ENCODE data around the gene MAN2A1. TPM values are rescaled to one million over a fixed set of nuclear protein-coding genes. Genes with fewer than 3 reads are reported as not detected.
"Not testable (repeated sequence)": the region's sequence is repeated elsewhere in the genome, so short reads cannot be mapped to it uniquely, and the experiment has no call there.

The MAN2A1 gene
- total and polyA plus RNA-seq, 12 donors = 11.7 to 123 (median 83.2) TPM

GRCh38 chr5:109756543-109757185, 66.9 kb downstream of the MAN2A1 start:
- intact Hi-C loops (cut with DNase I) = no loop called here
- 77 to 88% (median 83%) methylated on average over 6 of the region's 6 CpGs for WGBS, 4 donors

GRCh38 chr5:109757490-109757889, 67.8 kb downstream of the MAN2A1 start:
- DNase-seq = no peak
- Histone ChIP-seq H3K27ac (no peak overlapping the region), H3K27me3 (no peaks in the 10 kb centered on the region), H3K36me3 (replicated peaks in 1 of 2) (no peaks in the 10 kb centered on the region), H3K9me3 (replicated peaks in 1 of 3) (no peaks in the 10 kb centered on the region), H3K4me3 (no peak overlapping the region), H3K4me1 (replicated peaks in 1 of 2) (peaks cover 0 to 10% of the 10 kb centered on the region in 2 donors)
- intact Hi-C loops (cut with DNase I) = no loop called here
- TF ChIP-seq CTCF (IDR thresholded peaks at IDR 0.05) = no peak
- TF ChIP-seq POLR2A (IDR thresholded peaks at IDR 0.05) = no peak

More at GRCh38 chr5:109756543-109757185, 66.9 kb downstream of the MAN2A1 start:
- Histone ChIP-seq H3K27ac (no peak overlapping the region), H3K4me3 (no peak overlapping the region), H3K36me3 (replicated peaks in 1 of 2) (no peaks in the 10 kb centered on the region), H3K4me1 (replicated peaks in 1 of 2) (peaks cover 0 to 10% of the 10 kb centered on the region in 2 donors), H3K9me3 (replicated peaks in 1 of 3) (no peaks in the 10 kb centered on the region), H3K27me3 (no peaks in the 10 kb centered on the region)
- TF ChIP-seq CTCF (IDR thresholded peaks at IDR 0.05) (no peak), POLR2A (IDR thresholded peaks at IDR 0.05) (no peak)
- DNase-seq = no peak

- intact Hi-C loops (cut with DNase I) = no loop called here
- H3K36me3 ChIP-seq (replicated peaks in 1 of 2) = no peaks in the 10 kb centered on the region
- no peak overlapping the region for H3K27ac ChIP-seq
- no peaks in the 10 kb centered on the region for H3K27me3 ChIP-seq
- H3K4me1 ChIP-seq (replicated peaks in 1 of 2) = peaks cover 0 to 10% of the 10 kb centered on the region in 2 donors
- TF ChIP-seq POLR2A (IDR thresholded peaks at IDR 0.05) = no peak
- TF ChIP-seq CTCF (IDR thresholded peaks at IDR 0.05) = no peak
- DNase-seq = no peak
- H3K4me3 ChIP-seq = no peak overlapping the region
- H3K9me3 ChIP-seq (replicated peaks in 1 of 3) = no peaks in the 10 kb centered on the region
These were observed 69.6 kb downstream of the MAN2A1 start for GRCh38 chr5:109759306-109759705.

GRCh38 chr5:109760130-109760529, 70.4 kb downstream of the MAN2A1 start:
- H3K27me3 ChIP-seq; intact Hi-C loops (cut with DNase I); H3K4me3 ChIP-seq; H3K36me3 ChIP-seq (replicated peaks in 1 of 2); H3K9me3 ChIP-seq (replicated peaks in 1 of 3); DNase-seq; H3K27ac ChIP-seq: not testable (repeated sequence)
- 94 to 99% (median 98%) methylated on average over 4 of the region's 4 CpGs for WGBS, 4 donors
- peaks cover 0 to 10% of the 10 kb centered on the region in 2 donors for H3K4me1 ChIP-seq (replicated peaks in 1 of 2)

- Histone ChIP-seq H3K4me1 (replicated peaks in 1 of 2) (peaks cover 0 to 10% of the 10 kb centered on the region in 2 donors), H3K4me3 (no peak overlapping the region), H3K9me3 (replicated peaks in 1 of 3) (no peaks in the 10 kb centered on the region), H3K27ac (no peak overlapping the region), H3K36me3 (replicated peaks in 1 of 2) (peaks cover 0 to 4% of the 10 kb centered on the region in 2 donors), H3K27me3 (no peaks in the 10 kb centered on the region)
- DNase-seq = no peak
- WGBS, 4 donors = 78 to 83% (median 83%) methylated on average over 1 of the region's 1 CpG
- intact Hi-C loops (cut with DNase I) = no loop called here
- TF ChIP-seq CTCF (IDR thresholded peaks at IDR 0.05) (no peak), POLR2A (IDR thresholded peaks at IDR 0.05) (no peak)
These were observed 73.1 kb downstream of the MAN2A1 start for GRCh38 chr5:109762821-109763220.

Data from adrenal gland (tissue), 12 donors.